A549 (cell line): ENCODE results near the gene WHRN. TPM values are rescaled to one million over a fixed set of nuclear protein-coding genes. Genes with fewer than 3 reads are reported as not detected.

Experiments
- ATAC-seq, 2 experiments: fragments of 200-7000 bp in 1 of 2; fragments of >200 bp in 1 of 2; cut with Nextera tagmentation in 1 of 2; cut with Tn5 transposase in 1 of 2; 3 replicates each; pipeline versions ENCODE4 v1.8.0 to v1.9.1; 2018 to 2020; ENCODE audit warnings: mild to moderate bottlenecking in 1 of 2, moderate library complexity in 1 of 2
- CTCF ChIA-PET: fragments of 300-600 bp; sonication (Branson Sonifier 250); formaldehyde crosslinking; extraction: SDS; loops from one replicate; lab custom pipeline; 2021; ENCODE audit warnings: antibody characterized with exemption, inconsistent platforms; lab: Yijun Ruan, JAX
- POLR2A ChIA-PET: fragments of 350-600 bp; formaldehyde crosslinking; extraction: SDS; loops from one replicate; lab custom pipeline; 2021; ENCODE audit warnings: antibody characterized with exemption, inconsistent platforms; lab: Yijun Ruan, JAX
- DNase-seq, 2 experiments: peaks; one replicate each; pipeline versions ENCODE4 v3.0.0 to v3.0.0-alpha.2; 2011 to 2016; ENCODE audit warnings: low read depth in 1 of 2, low spot score in 1 of 2
- FAIRE-seq: peaks from 2 replicates; lab custom pipeline; 2011; peaks lifted over from hg19 to GRCh38; lab: Jason Lieb, UNC
- H3K27ac ChIP-seq, 2 experiments: fragments of >200 bp; sonication (Bioruptor Twin); formaldehyde crosslinking; 3 replicates each; pipeline ENCODE4 v1.5.1; 2016 to 2017
- H3K4me1 ChIP-seq: fragments of >200 bp; sonication (Bioruptor Twin); formaldehyde crosslinking; 3 replicates; pipeline ENCODE4 v1.6.1; 2016
- H3K4me2 ChIP-seq: fragments of >200 bp; sonication (Bioruptor Twin); formaldehyde crosslinking; 3 replicates; pipeline ENCODE4 v1.6.1; 2016
- H3K4me3 ChIP-seq: fragments of >200 bp; sonication (Bioruptor Twin); formaldehyde crosslinking; 3 replicates; pipeline ENCODE4 v1.5.1; 2016
- H3K9me3 ChIP-seq: fragments of >200 bp; sonication (Bioruptor Twin); formaldehyde crosslinking; 3 replicates; pipeline ENCODE4 v1.6.1; 2016
- BHLHE40 ChIP-seq: IDR thresholded peaks from 2 replicates; pipeline ENCODE4 v1.6.1; 2012; ENCODE audit warnings: low read depth, low read length, inconsistent platforms
- CBX8 ChIP-seq: fragments of 200-600 bp; sonication (generic); IDR thresholded peaks from 2 replicates; pipeline ENCODE4 v1.6.1; 2016
- CHD4 ChIP-seq: fragments of 200-600 bp; sonication (generic); IDR thresholded peaks from 2 replicates; pipeline ENCODE4 v1.6.1; 2016; ENCODE audit warnings: antibody characterized with exemption, mild to moderate bottlenecking, borderline replicate concordance
- EHF ChIP-seq: fragments of 250-450 bp; sonication (Bioruptor Pico); IDR thresholded peaks from 2 replicates; pipeline ENCODE4 v1.5.0; 2020; ENCODE audit warnings: mild to moderate bottlenecking
- EHMT2 ChIP-seq: fragments of 200-600 bp; sonication (generic); IDR thresholded peaks from 2 replicates; pipeline ENCODE4 v1.6.1; 2016; ENCODE audit warnings: antibody characterized with exemption, low read depth, mild to moderate bottlenecking, moderate library complexity
- EP300 ChIP-seq, 2 experiments: fragments of >200 bp; sonication (Bioruptor Twin); formaldehyde crosslinking; IDR thresholded peaks; 2 replicates in 1 of 2; 3 replicates in 1 of 2; pipeline ENCODE4 v1.6.1; 2016 to 2017
- ESRRA ChIP-seq: fragments of 150-350 bp; IDR thresholded peaks from 2 replicates; pipeline ENCODE4 v1.6.1; 2014; ENCODE audit warnings: mild to moderate bottlenecking, low read length, borderline replicate concordance
- FOSB ChIP-seq: fragments of 250-450 bp; sonication (Bioruptor Pico); IDR thresholded peaks from 2 replicates; pipeline ENCODE4 v1.5.0; 2020; ENCODE audit warnings: mild to moderate bottlenecking, moderate library complexity
- FOXS1 ChIP-seq: fragments of 250-450 bp; sonication (Bioruptor Pico); IDR thresholded peaks from 2 replicates; pipeline ENCODE4 v1.5.0; 2020; ENCODE audit warnings: mild to moderate bottlenecking, moderate library complexity
- HDAC2 ChIP-seq: fragments of 200-600 bp; sonication (generic); IDR thresholded peaks from 2 replicates; pipeline ENCODE4 v1.6.1; 2016
- HMGXB4 ChIP-seq: fragments of 250-450 bp; sonication (Bioruptor Pico); IDR thresholded peaks from 2 replicates; pipeline ENCODE4 v1.5.0; 2021; ENCODE audit warnings: mild to moderate bottlenecking, moderate library complexity, borderline replicate concordance
- HOXA7 ChIP-seq: fragments of 250-450 bp; sonication (Bioruptor Pico); IDR thresholded peaks from 2 replicates; pipeline ENCODE4 v1.5.0; 2020; ENCODE audit warnings: mild to moderate bottlenecking, moderate library complexity
- JUN ChIP-seq, 2 experiments: fragments of >200 bp; sonication (Bioruptor Twin); formaldehyde crosslinking; IDR thresholded peaks; 2 replicates in 1 of 2; 3 replicates in 1 of 2; pipeline ENCODE4 v1.6.1; 2016 to 2017
- JUNB ChIP-seq: fragments of >200 bp; sonication (Bioruptor Twin); formaldehyde crosslinking; IDR thresholded peaks from 2 replicates; pipeline ENCODE4 v1.6.1; 2016
- KDM5A ChIP-seq: fragments of 200-600 bp; sonication (generic); IDR thresholded peaks from 2 replicates; pipeline ENCODE4 v1.6.1; 2016; ENCODE audit warnings: antibody characterized with exemption, mild to moderate bottlenecking
- MAFK ChIP-seq: fragments of 450-650 bp; IDR thresholded peaks from 2 replicates; pipeline ENCODE4 v1.6.1; 2014; ENCODE audit not compliant: partially characterized antibody
- MAX ChIP-seq: IDR thresholded peaks from 2 replicates; pipeline ENCODE4 v1.6.1; 2012
- MAZ ChIP-seq: fragments of 150-350 bp; IDR thresholded peaks from 2 replicates; pipeline ENCODE4 v1.6.1; 2014; ENCODE audit warnings: antibody characterized with exemption, low read depth, low read length, borderline replicate concordance
- NFE2L2 ChIP-seq: fragments of 150-350 bp; conservative IDR thresholded peaks from 2 replicates; pipeline ENCODE4 v1.6.1; 2014; ENCODE audit warnings: low read length
- PHF8 ChIP-seq: fragments of 200-600 bp; sonication (generic); IDR thresholded peaks from 2 replicates; pipeline ENCODE4 v1.6.1; 2016; ENCODE audit warnings: low read depth, mild to moderate bottlenecking, antibody characterized with exemption, moderate library complexity, borderline replicate concordance
- POLR2A ChIP-seq: IDR thresholded peaks from 2 replicates; pipeline ENCODE4 v1.6.1; 2012; ENCODE audit warnings: mild to moderate bottlenecking, low read length
- POLR2AphosphoS2 ChIP-seq: conservative IDR thresholded peaks from 2 replicates; pipeline ENCODE4 v1.6.1; 2012; ENCODE audit warnings: low read length, improper control_type of control experiment, inconsistent platforms
- RAD21 ChIP-seq, 2 experiments: fragments of >200 bp in 1 of 2; sonication (Bioruptor Twin) in 1 of 2; formaldehyde crosslinking in 1 of 2; IDR thresholded peaks in 1 of 2; conservative IDR thresholded peaks in 1 of 2; 2 replicates in 1 of 2; 3 replicates in 1 of 2; pipeline ENCODE4 v1.6.1; 2012 to 2018; ENCODE audit warnings: inconsistent platforms in 1 of 2
- RNF2 ChIP-seq: fragments of 200-600 bp; sonication (generic); IDR thresholded peaks from 2 replicates; pipeline ENCODE4 v1.6.1; 2016; ENCODE audit warnings: low read depth, mild to moderate bottlenecking, antibody characterized with exemption, moderate library complexity, borderline replicate concordance
- SMC3 ChIP-seq: fragments of >200 bp; sonication (Bioruptor Twin); formaldehyde crosslinking; IDR thresholded peaks from 3 replicates; pipeline ENCODE4 v1.6.1; 2018; ENCODE audit warnings: inconsistent platforms
- USF2 ChIP-seq: fragments of 450-650 bp; IDR thresholded peaks from 2 replicates; pipeline ENCODE4 v1.6.1; 2014; ENCODE audit warnings: antibody characterized with exemption
- ZC3H11A ChIP-seq: fragments of 450-650 bp; IDR thresholded peaks from 2 replicates; pipeline ENCODE4 v1.6.1; 2014; ENCODE audit warnings: antibody characterized with exemption, mild to moderate bottlenecking
- ZFP36 ChIP-seq: fragments of 450-650 bp; IDR thresholded peaks from 2 replicates; pipeline ENCODE4 v1.6.1; 2014; ENCODE audit warnings: borderline replicate concordance; ENCODE audit not compliant: partially characterized antibody
- ZNF302 ChIP-seq: fragments of 250-450 bp; sonication (Bioruptor Pico); IDR thresholded peaks from 2 replicates; pipeline ENCODE4 v1.9.0; 2021; ENCODE audit warnings: inconsistent platforms, mild to moderate bottlenecking, moderate library complexity
- ZSCAN20 ChIP-seq: fragments of 250-450 bp; sonication (Bioruptor Pico); IDR thresholded peaks from 2 replicates; pipeline ENCODE4 v1.8.0; 2022; ENCODE audit warnings: mild to moderate bottlenecking, moderate library complexity
- WGBS: methylation state at CpG from one replicate; pipeline ENCODE4 v1.1.6; 2017; ENCODE audit errors: missing lambda C conversion rate; 5-methylcytosine and 5-hydroxymethylcytosine counted together
- polyA plus RNA-seq, 4 experiments: library from polyadenylated mRNA; depleted of rRNA in 3 of 4; stranded (reverse); fragments of >200 nt; fragmentation: RNase III in 1 of 4; extraction: RNeasy Plus Mini Kit Qiagen cat#74134 plus additional on column Dnase treatment in 1 of 4; gene quantifications; 2 replicates in 3 of 4; 3 replicates in 1 of 4; pipeline ENCODE4 v1.2.3, GENCODE V29; 2011 to 2017
- TF ChIP-seq, protein P1 (sequence below): fragments of >200 bp; sonication (Bioruptor Twin); formaldehyde crosslinking; IDR thresholded peaks from 2 replicates; pipeline ENCODE4 v1.6.1; 2016
- TF ChIP-seq, protein P2 (sequence below): fragments of 150-350 bp; IDR thresholded peaks from 2 replicates; pipeline ENCODE4 v1.6.1; 2014; ENCODE audit warnings: low read depth, mild to moderate bottlenecking, low read length

WHRN gene
- polyA plus RNA-seq, 2 of the 4 experiments (the other 2 are of a cell fraction): 1.2 to 3.2 TPM

DNA sequence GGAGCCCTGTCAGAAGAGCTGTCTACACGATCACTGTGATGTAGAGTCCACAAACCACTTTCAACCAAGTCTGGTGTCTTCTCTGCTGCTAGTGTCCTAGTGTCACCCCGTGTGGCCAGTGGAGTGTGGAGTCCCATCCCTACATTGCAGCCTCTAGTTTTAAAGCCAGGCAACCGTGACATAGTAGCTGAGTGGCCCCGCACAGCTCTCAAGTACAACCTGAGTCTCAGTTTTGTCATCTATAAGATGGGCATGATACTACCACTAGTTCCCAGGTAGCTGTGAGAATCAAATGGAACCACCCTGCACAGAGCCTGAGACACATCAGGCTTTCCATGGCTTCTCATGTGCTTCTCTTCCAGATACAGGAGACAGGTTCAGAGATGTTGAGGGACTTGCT, 74.3 kb downstream of the WHRN start:
- H3K9me3 ChIP-seq: no peaks in the 10 kb centered on the region
- ATAC-seq (no peak), FAIRE-seq (no peak)
- H3K27ac ChIP-seq: no peak overlapping the region
- no peak overlapping the region for H3K4me2 ChIP-seq
- TF ChIP-seq FOSB (CRISPR knock-in tag) (no peak), EHF (CRISPR knock-in tag) (no peak), USF2 (no peak), HOXA7 (no peak), ZFP36 (no peak), MAFK (no peak), BHLHE40 (no peak), RNF2 (no peak), ZNF302 (CRISPR knock-in tag) (no peak), MAZ (no peak), HMGXB4 (CRISPR knock-in tag) (no peak), HDAC2 (no peak), EP300 (IDR thresholded peaks at IDR 0.05) (no peak), POLR2A (no peak), ZSCAN20 (CRISPR knock-in tag) (no peak), MAX (no peak), POLR2AphosphoS2 (no peak), CHD4 (no peak), SMC3 (no peak)
- TF ChIP-seq, all 56 proteins: peak for 0
- WGBS: 50% methylated on average over 4 of the region's 4 CpGs
- ChIA-PET POLR2A (no interaction called here), CTCF (interaction anchor here (1.0 to 12.3 kb wide), 8 partner anchors 14 to 584 kb away, joined by 3 to 202 read pairs (median 8); partner anchors contain the start of gene TEX53)
- DNase-seq: no peak
- Histone ChIP-seq H3K4me1 (no peaks in the 10 kb centered on the region), H3K4me3 (no peak overlapping the region)

- H3K4me1 ChIP-seq: no peaks in the 10 kb centered on the region
- no peak overlapping the region for H3K27ac ChIP-seq
- ATAC-seq (no peak), DNase-seq (no peak), FAIRE-seq (no peak)
- WGBS: 39% methylated on average over 5 of the region's 5 CpGs
- no peak for TF ChIP-seq EHMT2
- TF ChIP-seq ZC3H11A: no peak
- TF ChIP-seq MAFK: no peak
- TF ChIP-seq PHF8: no peak
- TF ChIP-seq JUNB: no peak
- no peak for TF ChIP-seq FOSB (CRISPR knock-in tag)
- H3K4me3 ChIP-seq: no peak overlapping the region
- H3K4me2 ChIP-seq: no peak overlapping the region
- H3K9me3 ChIP-seq: no peaks in the 10 kb centered on the region
- CTCF ChIA-PET: interaction anchor here (1.0 to 12.3 kb wide), 6 partner anchors 15 to 585 kb away, joined by 3 to 202 read pairs (median 8); partner anchors contain the start of gene TEX53
- POLR2A ChIA-PET: interaction anchor here (1.1 kb wide), 1 partner anchor 13 kb away, joined by 3 read pairs; no protein-coding TSS in a partner anchor
These were observed 74.8 kb downstream of the WHRN start for GRCh38 chr9:114430457-114430856.

GRCh38 chr9:114429488-114429887, 75.8 kb downstream of the WHRN start:
- no peak for TF ChIP-seq ZNF302 (CRISPR knock-in tag)
- TF ChIP-seq, protein P1, sequence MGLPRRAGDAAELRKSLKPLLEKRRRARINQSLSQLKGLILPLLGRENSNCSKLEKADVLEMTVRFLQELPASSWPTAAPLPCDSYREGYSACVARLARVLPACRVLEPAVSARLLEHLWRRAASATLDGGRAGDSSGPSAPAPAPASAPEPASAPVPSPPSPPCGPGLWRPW: no peak
- no peak for TF ChIP-seq NFE2L2
- TF ChIP-seq PHF8: no peak
- TF ChIP-seq HDAC2: no peak
- no peak for TF ChIP-seq FOXS1
- TF ChIP-seq, protein P2, sequence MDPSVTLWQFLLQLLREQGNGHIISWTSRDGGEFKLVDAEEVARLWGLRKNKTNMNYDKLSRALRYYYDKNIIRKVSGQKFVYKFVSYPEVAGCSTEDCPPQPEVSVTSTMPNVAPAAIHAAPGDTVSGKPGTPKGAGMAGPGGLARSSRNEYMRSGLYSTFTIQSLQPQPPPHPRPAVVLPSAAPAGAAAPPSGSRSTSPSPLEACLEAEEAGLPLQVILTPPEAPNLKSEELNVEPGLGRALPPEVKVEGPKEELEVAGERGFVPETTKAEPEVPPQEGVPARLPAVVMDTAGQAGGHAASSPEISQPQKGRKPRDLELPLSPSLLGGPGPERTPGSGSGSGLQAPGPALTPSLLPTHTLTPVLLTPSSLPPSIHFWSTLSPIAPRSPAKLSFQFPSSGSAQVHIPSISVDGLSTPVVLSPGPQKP: no peak
- TF ChIP-seq RAD21 (conservative IDR thresholded peaks at IDR 0.05 in 1 of 2, IDR thresholded peaks at IDR 0.05 in 1 of 2): no peak
- no peak for TF ChIP-seq CBX8
- TF ChIP-seq EHF (CRISPR knock-in tag): no peak
- no peak for TF ChIP-seq KDM5A
- TF ChIP-seq ESRRA: no peak
- no peak for TF ChIP-seq SMC3
- no peak for TF ChIP-seq BHLHE40
- TF ChIP-seq JUN (IDR thresholded peaks at IDR 0.05): no peak
- no peak for TF ChIP-seq ZSCAN20 (CRISPR knock-in tag)
- no peak overlapping the region for H3K4me2 ChIP-seq
- CTCF ChIA-PET: interaction anchor here (0.8 to 12.3 kb wide), 7 partner anchors 10 to 224 kb away, joined by 3 to 202 read pairs (median 3); partner anchors contain the start of genes TEX53 and WHRN
- H3K27ac ChIP-seq: no peak overlapping the region
- WGBS: 59% methylated on average over 6 of the region's 6 CpGs
- FAIRE-seq (no peak), ATAC-seq (no peak), DNase-seq (no peak)
- no peaks in the 10 kb centered on the region for H3K9me3 ChIP-seq
- H3K4me3 ChIP-seq: no peak overlapping the region
- POLR2A ChIA-PET: interaction anchor here (1.1 kb wide), 1 partner anchor 12 kb away, joined by 3 read pairs; no protein-coding TSS in a partner anchor
- no peaks in the 10 kb centered on the region for H3K4me1 ChIP-seq
